NOMO-1 (cell line): ENCODE measurements around the gene ECHDC3.
"Not testable (repeated sequence)": the region's sequence is repeated elsewhere in the genome, so short reads cannot be mapped to it uniquely, and the experiment has no call there.

Source experiments
- DNase-seq, 2 experiments: peaks; one replicate each; lab custom pipeline; 2025; ENCODE audit not compliant: unreplicated experiment in 2 of 2; lab: John Stamatoyannopoulos, UW

ECHDC3 gene

GRCh38 chr10:11715815-11716494 lies 26.2 kb upstream of the ECHDC3 start:
- no peak for DNase-seq

DNA sequence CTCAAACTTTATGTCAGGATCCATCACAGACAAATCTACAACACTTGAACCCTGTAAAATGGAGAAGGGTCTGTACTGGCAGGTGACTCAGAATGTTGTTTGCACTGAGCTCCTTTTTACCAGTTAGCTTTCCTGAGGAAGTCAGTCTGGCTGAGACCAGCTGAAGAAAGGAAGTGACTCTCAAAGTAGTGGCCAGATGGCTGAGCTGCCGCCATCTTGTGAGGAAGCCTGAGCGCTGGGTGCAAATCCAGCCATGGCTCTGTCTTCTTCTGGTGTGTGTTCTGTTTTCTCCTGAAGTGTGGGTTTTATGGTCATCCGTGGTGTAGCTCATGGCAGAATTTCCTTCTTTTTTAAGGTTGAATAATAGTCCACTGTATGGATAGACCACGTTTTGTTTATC lies 25.5 kb upstream of the ECHDC3 start:
- DNase-seq, result peak in 1 of 2 experiments; percentile 5

DNA sequence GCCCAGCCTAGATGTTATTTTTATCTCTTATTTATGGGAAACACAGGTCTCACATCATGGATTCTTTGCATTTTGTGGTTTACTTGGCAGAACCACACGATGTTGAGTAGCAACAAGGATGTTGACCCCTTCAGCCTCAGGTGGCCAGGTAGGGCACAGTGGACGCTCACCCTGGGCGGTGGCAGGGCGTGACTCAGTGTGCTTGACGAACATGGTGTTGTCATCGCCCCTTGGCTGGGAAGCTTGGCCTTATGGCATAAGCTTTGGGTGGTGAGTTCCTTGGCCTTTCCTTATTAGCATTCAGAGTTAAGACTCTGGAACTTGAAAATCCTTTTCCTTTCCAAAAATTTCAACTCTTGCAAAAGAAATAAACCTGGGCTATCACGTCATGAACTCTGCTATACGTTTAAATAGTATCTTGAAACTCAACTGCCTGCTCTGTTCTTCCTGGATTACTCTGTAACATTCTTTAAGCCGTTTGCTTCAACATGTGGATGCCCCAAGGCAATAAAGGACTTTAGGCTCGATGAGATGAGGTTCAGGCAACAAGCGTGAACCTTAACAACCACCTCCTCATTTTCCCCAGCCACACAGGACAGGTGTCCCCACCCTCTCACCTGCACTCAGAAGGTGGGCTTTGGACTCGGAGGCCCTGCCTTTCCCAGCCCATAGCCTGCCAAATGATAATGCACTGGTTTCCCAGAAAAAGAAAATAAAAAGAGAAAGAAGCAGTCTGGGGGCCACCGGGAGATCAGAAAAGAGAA lies 22.5 kb upstream of the ECHDC3 start:
- no peak for DNase-seq

DNA sequence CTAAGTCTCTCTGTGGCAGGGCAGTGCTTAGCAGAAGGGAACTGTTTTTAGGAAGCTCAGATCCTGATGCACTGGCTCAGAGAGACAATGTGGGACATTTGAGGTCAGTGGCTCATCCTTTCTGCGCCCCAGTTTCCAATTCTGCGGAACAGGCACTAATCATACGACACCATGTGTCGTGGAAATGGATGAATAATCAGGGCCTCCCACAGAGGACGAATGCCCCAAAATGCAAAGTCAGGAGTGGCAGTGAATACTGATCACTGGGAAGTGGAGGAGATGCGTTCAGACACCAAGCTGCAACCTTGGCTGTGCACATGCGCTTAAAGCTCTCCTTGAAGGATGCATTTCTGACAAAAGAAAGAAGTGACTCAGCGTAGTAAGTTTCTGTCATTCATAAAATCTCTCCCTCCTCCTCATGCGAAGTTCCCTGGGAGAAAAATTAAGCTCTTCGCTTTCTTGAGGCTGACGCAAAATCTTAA lies 21.9 kb upstream of the ECHDC3 start:
- DNase-seq, result peak; percentile 48 to 71

GRCh38 chr10:11721806-11722205 lies 20.4 kb upstream of the ECHDC3 start:
- no peak for DNase-seq

DNA sequence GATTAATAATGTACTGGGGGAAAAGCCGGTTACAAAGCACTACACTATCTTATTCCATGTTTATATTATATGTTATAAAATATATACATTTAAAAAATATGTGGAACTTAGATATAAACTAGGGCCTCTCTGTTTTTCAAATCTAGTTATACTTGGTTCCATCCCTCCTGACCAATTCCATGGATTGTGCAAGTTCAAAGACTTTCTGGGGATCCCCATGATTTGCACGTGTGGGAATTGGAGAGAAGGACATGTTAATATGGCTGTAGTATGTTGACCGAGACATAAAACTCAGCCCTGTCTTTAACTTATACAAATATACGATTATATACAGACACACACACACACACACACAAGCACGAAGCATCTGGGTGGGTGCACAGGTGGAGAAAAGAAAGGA lies 18.8 kb upstream of the ECHDC3 start:
- no peak for DNase-seq

- DNase-seq, result peak; percentile 32 to 49
These were observed 17.0 kb upstream of the ECHDC3 start for GRCh38 chr10:11724938-11725776.

DNA sequence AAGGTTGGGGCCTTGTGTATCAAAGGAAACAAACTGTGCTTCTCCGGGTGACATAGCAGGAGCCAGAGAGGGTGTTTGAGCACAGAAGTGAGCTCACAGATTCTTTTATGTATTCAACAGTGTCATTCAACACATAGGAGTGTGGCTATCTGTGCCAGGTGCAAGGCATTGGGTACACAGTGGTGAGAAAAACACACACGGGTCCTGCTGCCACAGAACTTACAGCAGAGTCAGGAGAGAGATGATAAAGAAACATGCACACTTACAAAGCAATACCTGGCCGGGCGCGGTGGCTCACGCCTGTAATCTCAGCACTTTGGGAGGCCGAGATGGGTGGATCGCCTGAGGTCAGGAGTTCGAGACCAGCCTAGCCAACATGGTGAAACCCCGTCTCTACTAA lies 16.3 kb upstream of the ECHDC3 start:
- DNase-seq, result no peak

DNA sequence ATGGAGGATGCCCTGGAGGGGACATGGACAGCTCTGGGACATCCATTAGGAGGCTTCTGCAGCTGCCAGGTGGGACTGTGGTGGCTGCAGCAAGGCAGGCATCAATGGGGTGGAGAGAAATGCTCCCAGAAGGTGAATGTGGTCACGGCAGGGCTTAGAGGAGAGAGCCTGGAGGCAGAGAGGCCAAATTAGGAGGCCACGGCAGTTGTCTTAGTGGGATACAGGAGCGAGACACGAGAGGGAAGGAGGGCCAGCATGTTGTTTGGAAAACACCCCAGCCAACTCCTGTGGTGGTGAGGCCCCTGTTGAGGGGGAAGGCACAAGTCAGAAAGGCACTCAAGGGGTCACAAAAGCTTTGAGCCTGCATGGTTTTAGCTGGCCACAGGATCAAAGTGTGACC lies 14.6 kb upstream of the ECHDC3 start:
- DNase-seq, result no peak

DNA sequence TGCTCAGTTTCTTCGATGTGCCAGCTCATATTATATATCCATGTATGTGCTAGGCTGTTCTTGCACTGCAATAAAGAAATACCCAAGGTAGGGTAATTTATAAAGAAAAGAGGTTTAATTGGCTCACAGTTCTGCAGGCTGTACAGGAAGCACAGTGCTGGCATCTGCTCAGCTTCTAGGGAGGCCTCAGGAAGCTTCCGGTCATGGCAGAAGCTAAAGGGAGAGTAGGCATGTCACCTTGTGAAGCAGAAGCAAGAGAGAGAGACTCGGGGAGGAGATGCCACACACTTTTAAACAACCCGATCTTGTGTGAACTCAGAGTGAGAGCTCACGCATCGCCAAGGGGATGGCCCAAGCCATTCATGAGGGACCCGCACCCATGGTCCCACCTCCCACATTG lies 13.8 kb upstream of the ECHDC3 start:
- DNase-seq, result no peak

DNA sequence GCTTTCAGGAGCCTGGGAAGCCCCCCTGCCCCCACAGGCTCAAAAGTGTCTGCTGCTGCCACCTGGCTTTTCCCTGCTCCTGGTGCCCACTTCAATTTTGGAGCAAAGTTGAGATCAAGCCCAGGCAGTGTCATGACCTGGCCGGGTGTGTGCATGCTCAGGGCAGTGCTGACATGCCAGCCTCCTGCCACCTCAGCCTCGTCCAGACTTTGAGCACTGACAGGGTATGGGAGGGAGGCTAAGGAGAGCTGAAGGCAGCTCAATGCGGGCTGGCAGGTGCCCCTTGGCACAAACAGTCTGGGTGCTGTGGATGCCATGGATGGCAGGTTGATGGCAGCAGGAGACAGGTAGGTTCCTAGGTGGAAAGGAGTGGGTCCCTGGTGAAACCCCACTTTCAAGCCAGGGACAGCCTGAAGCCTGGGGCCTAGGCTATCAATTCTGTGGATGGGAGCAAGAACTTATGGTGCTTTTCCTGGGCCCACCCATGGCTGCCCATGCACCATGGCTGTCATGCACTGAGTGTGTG lies 12.3 kb upstream of the ECHDC3 start:
- DNase-seq, result no peak

- DNase-seq, result no peak
These were observed 11.4 kb upstream of the ECHDC3 start for GRCh38 chr10:11730779-11731178.

DNA sequence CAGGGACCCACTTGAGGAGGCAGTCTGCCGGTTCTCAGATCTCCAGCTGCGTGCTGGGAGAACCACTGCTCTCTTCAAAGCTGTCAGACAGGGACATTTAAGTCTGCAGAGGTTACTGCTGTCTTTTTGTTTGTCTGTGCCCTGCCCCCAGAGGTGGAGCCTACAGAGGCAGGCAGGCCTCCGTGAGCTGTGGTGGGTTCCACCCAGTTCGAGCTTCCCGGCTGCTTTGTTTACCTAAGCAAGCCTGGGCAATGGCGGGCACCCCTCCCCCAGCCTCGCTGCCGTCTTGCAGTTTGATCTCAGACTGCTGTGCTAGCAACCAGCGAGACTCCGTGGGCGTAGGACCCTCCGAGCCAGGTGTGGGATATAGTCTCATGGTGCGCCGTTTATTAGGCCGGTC lies 5.4 kb upstream of the ECHDC3 start:
- not testable (repeated sequence) for DNase-seq

DNA sequence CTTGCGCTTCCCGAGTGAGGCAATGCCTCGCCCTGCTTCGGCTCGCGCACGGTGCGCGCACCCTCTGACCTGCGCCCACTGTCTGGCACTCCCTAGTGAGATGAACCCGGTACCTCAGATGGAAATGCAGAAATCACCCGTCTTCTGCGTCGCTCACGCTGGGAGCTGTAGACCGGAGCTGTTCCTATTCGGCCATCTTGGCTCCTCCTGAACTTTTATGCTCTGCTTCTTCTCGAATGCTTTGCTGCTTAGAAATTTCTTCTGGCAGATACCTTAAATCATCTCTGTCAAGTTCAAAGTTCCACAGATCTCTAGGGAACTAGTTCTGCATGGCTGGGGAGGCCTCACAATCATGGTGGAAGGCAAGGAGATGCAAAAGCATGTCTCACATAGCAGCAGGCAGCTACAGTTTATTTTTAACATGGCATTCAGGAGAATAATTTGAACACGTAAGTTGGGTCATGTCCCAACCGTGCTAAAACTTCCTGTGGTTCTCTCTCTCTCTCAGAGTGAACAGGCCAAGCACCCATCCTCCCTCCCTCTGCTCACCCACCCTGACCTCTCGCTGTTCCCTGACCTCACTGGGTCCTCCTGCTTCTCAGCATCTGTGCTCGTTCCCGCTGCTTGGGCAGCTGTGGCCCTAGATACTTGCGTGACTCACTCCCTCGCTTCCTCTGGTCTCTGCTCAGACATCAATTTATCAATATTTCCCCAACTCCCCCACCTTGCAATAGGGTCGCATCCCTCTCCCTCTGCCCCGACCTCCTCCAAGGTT lies 4.7 kb upstream of the ECHDC3 start:
- DNase-seq, result not testable (repeated sequence)

DNA sequence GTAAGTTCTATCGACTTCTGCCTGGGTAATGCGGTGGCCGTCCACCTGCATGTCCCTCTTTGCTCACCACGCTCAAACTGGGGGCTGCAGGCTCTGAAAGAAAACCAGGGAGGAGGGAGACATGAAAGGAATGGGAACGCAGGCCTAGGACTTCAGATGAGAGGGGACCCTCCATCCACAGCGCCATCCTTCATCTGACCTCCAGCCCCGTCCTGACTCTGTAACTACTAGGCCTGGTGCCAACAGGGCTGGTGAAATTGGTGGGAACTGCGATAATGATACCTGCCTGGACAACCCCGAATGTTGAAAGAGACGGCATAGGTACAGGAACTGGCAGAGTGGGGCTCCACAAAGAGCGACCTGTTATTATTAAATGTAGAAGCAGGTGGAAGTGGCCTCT lies 1.3 kb upstream of the ECHDC3 start:
- DNase-seq, result no peak

- no peak for DNase-seq
These were observed 574 bp upstream of the ECHDC3 start for GRCh38 chr10:11741608-11742007.

DNA sequence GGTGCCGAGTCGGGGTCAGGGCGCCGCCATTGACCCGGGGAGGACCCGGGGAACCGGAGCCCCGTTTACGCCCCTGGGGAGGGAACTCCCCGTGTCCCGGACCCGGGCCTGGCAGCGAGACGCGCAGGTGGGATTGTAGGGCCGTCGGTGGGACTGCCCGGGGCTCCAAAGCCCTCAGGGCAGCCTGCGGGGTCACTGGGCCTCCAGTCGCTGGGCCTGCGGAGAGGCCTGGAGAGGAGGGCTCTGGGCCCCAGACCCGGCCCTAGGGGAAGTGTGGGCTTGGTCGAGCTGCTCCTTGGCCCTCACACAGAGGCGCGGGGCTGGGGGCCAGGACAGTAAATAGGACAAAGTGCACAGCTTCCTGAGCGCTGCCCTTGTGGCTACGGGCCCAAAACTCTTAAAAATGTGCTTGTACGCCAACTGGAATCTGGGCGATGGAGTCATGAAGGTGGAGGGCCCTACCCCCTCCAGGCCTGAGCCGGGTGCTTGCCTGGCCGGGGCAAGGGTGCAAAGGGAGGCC lies 657 bp downstream of the ECHDC3 start:
- no peak for DNase-seq

DNA sequence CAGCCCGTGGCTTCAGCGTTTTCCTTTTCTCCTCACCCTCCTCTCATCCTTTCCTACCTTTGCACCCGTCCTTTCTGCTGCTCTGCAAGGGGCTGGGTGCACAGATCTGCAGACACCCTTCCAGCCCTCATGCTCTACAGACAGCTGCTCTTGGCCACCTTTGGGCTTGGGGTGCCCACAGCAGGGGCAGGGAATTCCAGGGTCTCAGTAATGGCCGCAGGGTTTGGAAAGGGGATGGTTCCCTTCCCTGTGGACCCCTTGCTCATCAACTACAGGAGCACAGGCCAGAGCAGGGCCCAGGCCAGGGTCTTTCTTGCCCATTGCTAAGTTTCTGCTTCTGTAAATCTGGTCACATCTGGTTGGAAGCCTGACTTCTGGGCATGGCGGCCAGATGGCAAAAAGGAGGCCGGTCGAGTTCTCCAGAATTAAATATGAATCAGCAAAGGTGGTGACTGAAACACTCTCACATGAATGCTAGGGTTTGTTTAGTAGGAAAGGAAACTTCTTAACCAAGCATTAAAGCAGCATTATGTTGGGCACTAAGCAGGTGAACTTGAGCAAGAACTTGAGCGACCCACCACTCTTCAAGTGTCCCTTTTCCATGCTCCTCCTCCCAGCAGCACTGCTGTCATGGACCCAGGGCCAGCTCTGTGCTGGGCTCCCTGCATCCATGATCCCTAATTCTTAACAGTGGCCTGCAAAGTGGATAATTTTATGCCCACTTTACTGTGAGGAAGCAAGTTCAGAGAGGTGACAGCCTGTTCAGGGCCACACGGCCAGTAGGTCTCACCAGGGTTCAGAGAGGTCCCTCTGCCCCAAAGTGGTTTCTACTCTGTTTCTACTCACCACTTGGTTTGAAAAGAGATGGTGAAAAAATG lies 1.5 kb downstream of the ECHDC3 start:
- no peak for DNase-seq

DNA sequence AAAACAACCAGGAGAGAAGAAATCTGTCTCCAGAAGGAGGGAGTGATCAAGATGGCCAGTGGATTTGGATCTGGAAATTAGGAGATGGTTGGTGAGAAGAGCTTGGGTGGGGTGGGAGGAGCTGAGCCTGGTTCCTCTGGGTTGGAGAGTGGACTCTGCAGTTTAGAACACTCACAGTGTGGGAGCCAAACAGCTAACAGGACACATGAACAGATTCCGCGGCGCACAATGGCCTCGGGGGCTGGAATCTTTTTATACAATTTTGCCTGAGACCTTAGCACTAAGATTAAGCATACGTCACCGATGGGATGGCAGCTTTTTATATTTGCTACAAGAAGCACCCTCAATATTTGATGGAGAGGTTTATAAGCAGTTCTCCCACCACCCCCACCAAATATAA lies 2.9 kb downstream of the ECHDC3 start:
- no peak for DNase-seq
